ENCODE results near the gene AP2M1.

DNA sequence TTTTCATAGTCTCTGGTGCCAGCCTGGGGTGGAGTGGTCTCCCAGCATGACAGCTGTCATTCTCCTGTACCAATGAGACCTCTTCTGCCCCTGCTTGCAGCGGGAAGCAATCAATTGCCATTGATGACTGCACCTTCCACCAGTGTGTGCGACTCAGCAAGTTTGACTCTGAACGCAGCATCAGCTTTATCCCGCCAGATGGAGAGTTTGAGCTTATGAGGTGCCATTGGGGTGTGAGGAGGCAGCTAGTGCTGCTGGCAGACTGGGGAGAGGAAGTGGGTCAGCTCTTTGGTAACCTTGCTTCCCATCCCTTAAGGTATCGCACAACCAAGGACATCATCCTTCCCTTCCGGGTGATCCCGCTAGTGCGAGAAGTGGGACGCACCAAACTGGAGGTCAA lies 6.9 kb downstream of the AP2M1 start:
- TF ChIP-seq, protein P1, sequence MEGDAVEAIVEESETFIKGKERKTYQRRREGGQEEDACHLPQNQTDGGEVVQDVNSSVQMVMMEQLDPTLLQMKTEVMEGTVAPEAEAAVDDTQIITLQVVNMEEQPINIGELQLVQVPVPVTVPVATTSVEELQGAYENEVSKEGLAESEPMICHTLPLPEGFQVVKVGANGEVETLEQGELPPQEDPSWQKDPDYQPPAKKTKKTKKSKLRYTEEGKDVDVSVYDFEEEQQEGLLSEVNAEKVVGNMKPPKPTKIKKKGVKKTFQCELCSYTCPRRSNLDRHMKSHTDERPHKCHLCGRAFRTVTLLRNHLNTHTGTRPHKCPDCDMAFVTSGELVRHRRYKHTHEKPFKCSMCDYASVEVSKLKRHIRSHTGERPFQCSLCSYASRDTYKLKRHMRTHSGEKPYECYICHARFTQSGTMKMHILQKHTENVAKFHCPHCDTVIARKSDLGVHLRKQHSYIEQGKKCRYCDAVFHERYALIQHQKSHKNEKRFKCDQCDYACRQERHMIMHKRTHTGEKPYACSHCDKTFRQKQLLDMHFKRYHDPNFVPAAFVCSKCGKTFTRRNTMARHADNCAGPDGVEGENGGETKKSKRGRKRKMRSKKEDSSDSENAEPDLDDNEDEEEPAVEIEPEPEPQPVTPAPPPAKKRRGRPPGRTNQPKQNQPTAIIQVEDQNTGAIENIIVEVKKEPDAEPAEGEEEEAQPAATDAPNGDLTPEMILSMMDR (conservative IDR thresholded peaks at IDR 0.05; ENCODE audit: low read length) = no peak
- TF ChIP-seq EZH2phosphoT487 (IDR thresholded peaks at IDR 0.05; ENCODE audit: borderline replicate concordance, low read depth, low read length) = no peak
